ENCODE data around the gene ACP6.

Gene ACP6

DNA sequence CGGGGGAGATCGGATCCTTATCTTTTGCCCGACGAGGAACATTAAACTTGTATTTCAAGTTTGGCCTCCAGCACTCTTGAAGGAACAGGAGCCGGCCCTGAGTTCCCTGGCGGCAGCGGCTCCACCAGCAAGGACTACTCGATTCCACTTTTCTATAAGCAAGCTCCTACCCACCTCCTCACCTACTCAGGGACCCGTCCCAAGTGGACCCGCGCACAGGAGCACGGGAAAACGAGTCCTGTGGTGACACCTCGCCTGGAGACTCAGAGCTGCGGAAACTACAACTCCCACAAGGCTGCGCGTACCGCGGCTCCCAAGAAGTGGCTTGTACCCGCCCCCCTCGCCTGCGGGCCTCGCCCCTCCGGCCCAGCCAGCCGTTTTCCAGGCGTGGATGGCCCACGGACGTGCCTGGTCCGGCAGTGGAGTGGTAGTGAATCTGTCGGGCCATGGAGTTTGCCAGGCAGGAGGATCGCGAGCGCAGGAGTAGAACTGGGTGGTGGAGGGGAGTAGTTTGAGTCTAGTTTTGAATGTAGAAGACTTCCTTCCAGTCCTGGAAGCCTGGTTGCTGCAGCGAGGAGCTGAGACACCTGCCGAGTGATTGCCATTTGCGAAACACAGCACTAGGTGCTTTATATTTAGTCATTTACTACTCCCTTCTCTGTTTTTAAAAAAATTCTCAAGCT lies at the start of gene ACP6:
Gene ACP6 (minus strand): TSS at position 206 of the 683 bp plus-strand sequence. CDS start 476 bp downstream, outside the sequence.
- peak within 1 kb of the TSS; percentile 87 for H3K4me3 ChIP-seq (ENCODE audit: control insufficient read depth, low read depth, low read length)
- TF ChIP-seq, protein P1, sequence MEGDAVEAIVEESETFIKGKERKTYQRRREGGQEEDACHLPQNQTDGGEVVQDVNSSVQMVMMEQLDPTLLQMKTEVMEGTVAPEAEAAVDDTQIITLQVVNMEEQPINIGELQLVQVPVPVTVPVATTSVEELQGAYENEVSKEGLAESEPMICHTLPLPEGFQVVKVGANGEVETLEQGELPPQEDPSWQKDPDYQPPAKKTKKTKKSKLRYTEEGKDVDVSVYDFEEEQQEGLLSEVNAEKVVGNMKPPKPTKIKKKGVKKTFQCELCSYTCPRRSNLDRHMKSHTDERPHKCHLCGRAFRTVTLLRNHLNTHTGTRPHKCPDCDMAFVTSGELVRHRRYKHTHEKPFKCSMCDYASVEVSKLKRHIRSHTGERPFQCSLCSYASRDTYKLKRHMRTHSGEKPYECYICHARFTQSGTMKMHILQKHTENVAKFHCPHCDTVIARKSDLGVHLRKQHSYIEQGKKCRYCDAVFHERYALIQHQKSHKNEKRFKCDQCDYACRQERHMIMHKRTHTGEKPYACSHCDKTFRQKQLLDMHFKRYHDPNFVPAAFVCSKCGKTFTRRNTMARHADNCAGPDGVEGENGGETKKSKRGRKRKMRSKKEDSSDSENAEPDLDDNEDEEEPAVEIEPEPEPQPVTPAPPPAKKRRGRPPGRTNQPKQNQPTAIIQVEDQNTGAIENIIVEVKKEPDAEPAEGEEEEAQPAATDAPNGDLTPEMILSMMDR (IDR thresholded peaks at IDR 0.05; ENCODE audit: control insufficient read depth, insufficient read depth, low read depth, low read length, missing control alignments): no peak
- DNase-seq (ENCODE audit: low read depth): peak; percentile 59

DNA sequence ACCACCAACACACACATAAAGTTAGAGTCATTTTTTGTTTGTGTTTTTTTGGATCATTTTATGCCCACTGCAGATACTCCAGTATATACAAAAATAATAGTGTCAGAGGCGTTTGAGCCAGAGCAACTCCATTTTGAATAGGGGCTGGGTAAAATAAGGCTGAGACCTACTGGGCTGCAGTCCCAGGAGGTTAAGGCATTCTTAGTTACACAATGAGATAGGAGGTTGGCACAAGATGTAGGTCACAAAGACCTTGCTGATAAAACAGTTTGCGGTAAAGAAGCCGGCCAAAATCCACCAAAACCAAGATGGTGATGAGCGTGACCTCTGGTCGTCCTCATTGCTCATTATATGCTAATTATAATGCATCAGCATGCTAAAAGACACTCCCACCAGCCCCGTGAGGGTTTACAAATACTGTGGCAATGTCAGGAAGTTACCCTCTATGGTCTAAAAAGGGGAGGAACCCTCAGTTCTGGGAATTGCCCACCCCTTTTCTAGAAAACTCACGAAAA lies 49.4 kb upstream of the ACP6 start:
- TF ChIP-seq, protein P1 (IDR thresholded peaks at IDR 0.05; ENCODE audit: control insufficient read depth, insufficient read depth, low read depth, low read length, missing control alignments): no peak
- no peak for DNase-seq (ENCODE audit: low read depth)
- no peak overlapping the region for H3K4me3 ChIP-seq (ENCODE audit: control insufficient read depth, low read depth, low read length)

DNA sequence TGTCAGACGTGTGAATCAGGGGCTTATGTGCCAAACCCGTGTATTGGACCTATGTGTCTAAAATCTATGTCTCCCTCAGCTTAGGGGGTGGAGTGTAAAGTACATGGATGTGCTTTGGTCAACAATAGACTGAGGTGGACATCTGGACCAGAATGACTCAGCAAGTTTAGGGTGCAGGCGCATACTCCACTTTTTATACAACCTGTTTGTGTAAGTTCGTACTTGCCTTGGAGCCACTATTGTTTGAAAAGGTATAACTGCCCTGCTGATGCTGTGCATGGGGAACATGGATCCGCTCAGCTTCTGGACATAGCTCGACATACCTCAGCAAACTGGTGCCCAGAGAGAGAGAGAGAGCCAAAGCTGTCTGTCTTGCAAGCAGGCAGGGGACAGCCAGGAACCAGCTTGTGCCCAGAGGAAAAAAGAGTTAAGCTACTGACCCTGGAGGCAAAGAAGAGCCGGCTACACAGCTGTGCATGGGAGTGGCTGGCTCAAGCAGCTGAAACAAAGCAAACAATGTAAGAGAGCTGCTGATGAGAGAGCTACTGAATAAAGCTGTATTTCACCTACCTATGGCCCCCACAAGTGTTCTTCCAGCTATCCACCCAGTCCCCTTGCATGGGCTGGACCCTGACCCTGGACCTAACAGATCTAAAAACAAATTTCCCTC lies 48.8 kb upstream of the ACP6 start:
- no peak overlapping the region for H3K4me3 ChIP-seq (ENCODE audit: control insufficient read depth, low read depth, low read length)
- no peak for DNase-seq (ENCODE audit: low read depth)
- TF ChIP-seq, protein P1 (IDR thresholded peaks at IDR 0.05; ENCODE audit: control insufficient read depth, insufficient read depth, low read depth, low read length, missing control alignments): no peak

DNA sequence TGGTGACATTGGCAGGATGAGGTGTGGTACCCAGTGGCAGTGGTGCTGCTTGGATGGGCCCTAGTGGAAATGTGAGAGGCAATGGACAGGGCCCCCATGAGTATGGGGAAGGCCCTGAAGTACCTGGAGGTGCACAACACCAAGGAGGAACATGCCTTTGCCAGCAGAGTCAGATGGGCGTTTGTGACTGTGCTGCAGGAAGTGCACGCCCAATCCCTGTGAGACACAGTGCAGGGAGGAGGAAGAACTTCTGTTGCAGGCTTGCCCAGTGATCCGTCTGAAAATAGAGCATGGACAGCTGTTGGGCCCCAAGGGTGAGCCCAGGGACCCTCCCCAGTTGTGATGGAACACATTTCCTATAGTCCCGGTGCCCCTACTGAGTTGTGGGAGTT lies 47.4 kb upstream of the ACP6 start:
- TF ChIP-seq, protein P1 (IDR thresholded peaks at IDR 0.05; ENCODE audit: control insufficient read depth, insufficient read depth, low read depth, low read length, missing control alignments): no peak
- H3K4me3 ChIP-seq (ENCODE audit: control insufficient read depth, low read depth, low read length): no peak overlapping the region
- no peak for DNase-seq (ENCODE audit: low read depth)

DNA sequence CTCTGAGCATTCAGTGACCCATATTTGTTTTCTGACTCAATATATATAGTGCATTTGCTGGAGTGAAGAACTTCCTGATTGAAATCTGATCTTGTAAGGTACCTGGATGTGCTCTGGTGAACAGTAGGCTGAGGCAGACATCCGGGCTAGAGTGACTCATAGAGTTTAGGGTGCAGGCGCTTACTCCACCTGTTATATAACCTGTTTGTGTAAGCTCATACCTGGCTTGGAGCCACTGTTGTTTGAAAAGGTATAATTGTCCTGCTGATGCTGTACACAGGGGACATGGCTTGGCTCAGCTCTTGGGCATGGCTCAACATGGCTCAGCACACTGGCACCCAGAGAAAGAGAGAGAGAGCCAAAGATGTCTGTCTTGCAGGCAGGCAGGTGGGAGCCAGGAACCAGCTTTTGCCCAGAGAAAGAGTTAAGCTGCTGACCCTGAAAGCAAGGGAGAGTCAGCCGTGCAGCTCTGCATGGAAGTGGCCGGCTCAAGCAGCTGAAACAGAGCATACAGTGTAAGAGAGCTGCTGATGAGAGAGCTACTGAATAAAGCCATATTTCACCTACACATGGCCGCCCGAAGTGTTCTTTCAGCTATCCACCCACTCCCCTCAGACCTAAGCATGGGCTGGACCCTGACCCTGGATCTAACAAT lies 46.9 kb upstream of the ACP6 start:
- DNase-seq (ENCODE audit: low read depth): no peak

DNA sequence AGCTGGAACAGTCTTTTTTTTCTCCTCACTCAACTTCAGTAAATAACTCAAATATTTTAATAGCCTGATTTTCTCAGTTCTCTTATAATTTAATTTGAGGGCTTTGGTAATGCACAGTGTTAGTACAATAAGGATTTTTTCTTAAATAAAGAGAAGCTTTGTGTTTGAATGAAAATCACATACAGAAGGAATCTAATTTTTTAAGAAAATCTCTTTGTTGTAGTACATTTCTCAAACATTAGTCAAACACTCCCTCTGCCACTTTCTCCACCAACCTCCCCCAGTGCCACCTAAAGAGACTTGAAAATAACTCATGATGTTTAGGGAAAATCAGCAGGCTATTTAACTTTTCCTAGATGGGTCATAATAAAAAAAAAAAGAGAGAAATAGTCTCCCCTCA lies 42.3 kb upstream of the ACP6 start:
- H3K4me3 ChIP-seq (ENCODE audit: control insufficient read depth, low read depth, low read length): no peak overlapping the region
- no peak for DNase-seq (ENCODE audit: low read depth)
- TF ChIP-seq, protein P1 (IDR thresholded peaks at IDR 0.05; ENCODE audit: control insufficient read depth, insufficient read depth, low read depth, low read length, missing control alignments): no peak

More for the DNA sequence above, 46.9 kb upstream of the ACP6 start:
- TF ChIP-seq, protein P1 (IDR thresholded peaks at IDR 0.05; ENCODE audit: control insufficient read depth, insufficient read depth, low read depth, low read length, missing control alignments): no peak
- H3K4me3 ChIP-seq (ENCODE audit: control insufficient read depth, low read depth, low read length): no peak overlapping the region
